Common myeloid progenitor, CD34-positive (primary cell): ENCODE results near the gene CABLES2.
"Not testable (repeated sequence)": the region's sequence is repeated elsewhere in the genome, so short reads cannot be mapped to it uniquely, and the experiment has no call there.

ENCODE experiments used
- CTCF ChIA-PET: fragments of 350-600 bp; sonication (Branson Sonifier 250); formaldehyde crosslinking; loops from one replicate; lab custom pipeline; 2021; ENCODE audit warnings: antibody characterized with exemption; lab: Charles Lee
- POLR2A ChIA-PET: fragments of 350-600 bp; sonication (Branson Sonifier 250); formaldehyde crosslinking; loops from one replicate; lab custom pipeline; 2021; ENCODE audit warnings: antibody characterized with exemption; lab: Charles Lee
- DNase-seq, 3 donors: peaks; one replicate each; pipeline versions ENCODE4 v3.0.0 to v3.0.0-alpha.2; 2013
- H3K27ac ChIP-seq, 2 experiments: 1 replicate in 1 of 2; 2 replicates in 1 of 2; pipeline ENCODE4 v1.7.0; 2013; ENCODE audit warnings: inconsistent platforms in 2 of 2, low read length in 2 of 2, mild to moderate bottlenecking in 2 of 2, low read depth in 1 of 2, moderate library complexity in 1 of 2; ENCODE audit not compliant: severe bottlenecking in 2 of 2, insufficient read depth in 1 of 2, poor library complexity in 1 of 2
- H3K27me3 ChIP-seq, 5 experiments: replicated peaks in 2 of 5; 1 replicate in 3 of 5; 2 replicates in 2 of 5; pipeline versions ENCODE4 v1.6.1 to v1.7.0; 2013; ENCODE audit warnings: low read length in 4 of 5, mild to moderate bottlenecking in 2 of 5, moderate library complexity in 2 of 5, inconsistent platforms in 1 of 5; ENCODE audit not compliant: insufficient read depth in 5 of 5, control insufficient read depth in 4 of 5
- H3K36me3 ChIP-seq, 4 experiments: 1 replicate in 2 of 4; 2 replicates in 2 of 4; pipeline versions ENCODE4 v1.6.1 to v1.7.0; 2013; ENCODE audit warnings: low read length in 3 of 4, control low read depth in 1 of 4, mild to moderate bottlenecking in 1 of 4; ENCODE audit not compliant: control insufficient read depth in 4 of 4, insufficient read depth in 4 of 4
- H3K4me1 ChIP-seq, 4 experiments: 1 replicate in 3 of 4; 2 replicates in 1 of 4; pipeline versions ENCODE4 v1.6.1 to v1.7.1; 2013; ENCODE audit warnings: low read length in 3 of 4, mild to moderate bottlenecking in 3 of 4, control low read depth in 1 of 4, inconsistent platforms in 1 of 4, moderate library complexity in 1 of 4; ENCODE audit not compliant: control insufficient read depth in 4 of 4, insufficient read depth in 4 of 4; ENCODE audit errors: control extremely low read depth in 1 of 4
- H3K4me3 ChIP-seq, 7 experiments: 1 replicate in 4 of 7; 2 replicates in 3 of 7; pipeline versions ENCODE4 v1.5.1 to v1.7.0; 2013; ENCODE audit warnings: mild to moderate bottlenecking in 7 of 7, low read length in 6 of 7, moderate library complexity in 6 of 7, inconsistent platforms in 2 of 7, low read depth in 2 of 7, control low read depth in 1 of 7; ENCODE audit not compliant: insufficient read depth in 4 of 7, control insufficient read depth in 1 of 7; ENCODE audit errors: extremely low read depth in 1 of 7
- H3K9me3 ChIP-seq, 5 experiments: 1 replicate in 4 of 5; 2 replicates in 1 of 5; pipeline versions ENCODE4 v1.6.1 to v1.7.1; 2013; ENCODE audit warnings: low read length in 4 of 5, mild to moderate bottlenecking in 2 of 5, inconsistent platforms in 1 of 5, low read depth in 1 of 5, moderate library complexity in 1 of 5; ENCODE audit not compliant: control insufficient read depth in 4 of 5, insufficient read depth in 2 of 5; ENCODE audit errors: control extremely low read depth in 1 of 5
- WGBS: methylation state at CpG from one replicate; pipeline ENCODE4 v1.1.5; 2013; ENCODE audit not compliant: insufficient coverage; 5-methylcytosine and 5-hydroxymethylcytosine counted together

The CABLES2 gene

GRCh38 chr20:62427172-62428001 is 20.3 kb upstream of the CABLES2 start, which contains the start of gene RBBP8NL:
Gene RBBP8NL (minus strand): TSS chr20:62427539. CDS start chr20:62419647, 7,892 bp downstream.
- peaks cover 0 to 24% (median 2%) of the 10 kb centered on the region in 5 experiments for H3K27me3 ChIP-seq
- POLR2A ChIA-PET = no interaction called here
- 82% methylated on average over 24 of the region's 28 CpGs for WGBS
- no peaks in the 10 kb centered on the region for H3K9me3 ChIP-seq
- no peaks in the 10 kb centered on the region for H3K36me3 ChIP-seq
- no peak for DNase-seq
- H3K4me1 ChIP-seq = peaks cover 0 to 3% (median 0%) of the 10 kb centered on the region in 4 experiments
- H3K27ac ChIP-seq = no peak within 1 kb of the TSS
- no peak within 1 kb of the TSS for H3K4me3 ChIP-seq
- CTCF ChIA-PET = no interaction called here

DNA sequence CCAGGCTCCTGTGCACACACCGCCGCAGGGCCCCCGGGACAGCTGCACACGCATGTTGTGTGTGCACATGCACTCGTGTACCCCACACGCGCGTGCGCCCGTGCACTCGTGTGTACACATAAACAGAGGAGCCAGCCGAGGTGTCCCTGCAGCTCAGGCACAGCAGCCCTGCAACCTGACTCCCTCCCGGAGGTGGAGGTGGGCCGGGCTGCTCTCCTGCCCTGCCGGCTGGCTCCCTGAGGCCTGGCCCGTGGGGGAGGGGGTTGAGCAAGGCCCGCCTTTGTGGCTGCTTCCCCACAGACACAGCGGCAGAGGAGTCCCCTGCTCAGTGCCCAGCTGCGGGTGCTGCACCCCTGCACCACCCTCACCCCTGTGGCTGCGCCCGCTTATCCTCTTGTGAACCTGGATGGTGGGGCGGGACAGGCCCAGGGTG is 19.6 kb upstream of the CABLES2 start:
- no peak for DNase-seq
- WGBS = 71% methylated on average over 18 of the region's 22 CpGs
- Histone ChIP-seq H3K4me3 (no peak overlapping the region), H3K4me1 (peaks cover 0 to 3% (median 0%) of the 10 kb centered on the region in 4 experiments), H3K9me3 (no peaks in the 10 kb centered on the region), H3K27ac (no peak overlapping the region), H3K27me3 (peaks cover 0 to 21% (median 2%) of the 10 kb centered on the region in 5 experiments), H3K36me3 (no peaks in the 10 kb centered on the region)
- POLR2A ChIA-PET = no interaction called here
- CTCF ChIA-PET = no interaction called here

- WGBS = 90% methylated on average over 2 of the region's 4 CpGs
- DNase-seq, H3K36me3 ChIP-seq, H3K9me3 ChIP-seq, CTCF ChIA-PET, POLR2A ChIA-PET, H3K27ac ChIP-seq, H3K4me3 ChIP-seq, H3K4me1 ChIP-seq: not testable (repeated sequence)
- H3K27me3 ChIP-seq = peaks cover 0 to 20% (median 0%) of the 10 kb centered on the region in 5 experiments
These were observed 18.9 kb upstream of the CABLES2 start for GRCh38 chr20:62426059-62426348.

GRCh38 chr20:62425281-62426058 is 18.4 kb upstream of the CABLES2 start:
- ChIA-PET CTCF (no interaction called here), POLR2A (no interaction called here)

DNA sequence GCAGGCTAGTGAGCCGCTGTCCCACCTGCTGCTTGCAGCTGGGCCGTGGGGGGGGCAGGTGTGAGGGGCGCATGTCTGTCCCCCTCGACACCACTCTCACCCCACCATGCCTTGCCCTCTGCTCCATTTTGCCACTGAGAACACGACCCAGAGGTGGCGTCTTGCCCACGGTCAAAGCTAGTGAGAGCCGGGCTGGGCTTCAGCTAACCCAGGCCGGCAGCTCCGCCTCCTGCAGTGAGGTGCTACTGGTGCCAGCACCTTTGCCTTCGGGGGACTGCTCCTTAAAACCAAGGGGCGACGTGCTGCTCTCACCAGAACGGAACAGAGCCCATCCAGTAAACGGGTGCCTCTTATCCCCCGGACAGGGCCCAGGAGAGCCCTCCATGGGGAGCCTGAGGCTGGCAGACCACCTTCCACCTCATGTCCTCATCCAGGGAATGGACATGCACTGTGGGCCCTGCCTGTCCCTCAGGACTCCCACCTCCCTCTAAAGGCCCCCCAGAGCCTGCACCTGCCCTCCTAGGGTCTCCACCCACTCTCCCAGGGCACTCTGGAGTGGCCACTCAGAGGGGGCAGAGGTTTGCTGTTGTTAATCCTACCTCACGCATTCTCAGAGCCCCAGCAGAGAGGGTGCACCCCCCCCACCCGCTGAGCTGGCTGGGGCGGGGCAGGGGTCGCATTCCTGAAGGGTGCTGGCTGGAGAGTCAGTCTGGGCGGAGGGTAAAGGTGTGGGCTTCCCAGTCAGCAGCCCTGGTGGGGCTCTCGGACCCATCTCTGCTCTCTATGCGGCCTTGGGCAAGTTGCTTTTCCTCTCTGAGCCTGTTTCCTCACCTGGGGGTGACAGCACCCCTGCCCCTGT is 17.4 kb upstream of the CABLES2 start:
- peaks cover 0 to 3% (median 0%) of the 10 kb centered on the region in 4 experiments for H3K4me1 ChIP-seq
- H3K4me3 ChIP-seq = no peak overlapping the region
- no peaks in the 10 kb centered on the region for H3K36me3 ChIP-seq
- no peak overlapping the region for H3K27ac ChIP-seq
- POLR2A ChIA-PET = no interaction called here
- WGBS = 71% methylated on average over 19 of the region's 23 CpGs
- no peaks in the 10 kb centered on the region for H3K9me3 ChIP-seq
- no peak for DNase-seq
- CTCF ChIA-PET = no interaction called here
- peaks cover 0 to 20% (median 0%) of the 10 kb centered on the region in 5 experiments for H3K27me3 ChIP-seq

More at GRCh38 chr20:62425281-62426058, 18.4 kb upstream of the CABLES2 start:
- Histone ChIP-seq H3K4me1 (peaks cover 0 to 3% (median 0%) of the 10 kb centered on the region in 4 experiments), H3K36me3 (no peaks in the 10 kb centered on the region), H3K4me3 (no peak overlapping the region), H3K27ac (no peak overlapping the region), H3K9me3 (no peaks in the 10 kb centered on the region), H3K27me3 (peaks cover 0 to 20% (median 0%) of the 10 kb centered on the region in 5 experiments)
- DNase-seq = no peak
- WGBS = 89% methylated on average over 21 of the region's 21 CpGs

DNA sequence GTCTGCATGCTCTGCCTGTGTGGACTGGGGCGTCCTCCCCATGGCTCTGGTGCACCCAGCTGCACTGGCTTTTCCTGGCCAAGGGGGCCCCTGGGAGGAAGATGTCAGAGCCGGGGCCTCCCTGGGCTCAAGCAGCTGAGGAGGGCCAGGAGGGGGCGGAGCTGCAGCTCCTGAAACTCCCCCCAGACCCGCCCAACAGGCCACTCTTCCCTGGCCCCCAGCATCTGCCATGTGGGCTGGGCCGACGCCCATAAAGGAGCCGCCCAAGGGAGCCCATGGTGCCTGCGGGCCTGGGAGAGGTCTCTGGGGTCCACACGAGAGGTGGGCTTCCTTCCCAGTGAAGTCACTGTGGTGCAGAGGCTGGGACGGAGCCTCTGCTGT is 16.2 kb upstream of the CABLES2 start:
- DNase-seq = no peak
- 42% methylated on average over 7 of the region's 10 CpGs for WGBS
- POLR2A ChIA-PET = interaction anchor here (0.6 kb wide), 2 partner anchors 39 to 294 kb away, joined by 3 to 12 read pairs; no protein-coding TSS in a partner anchor
- H3K27me3 ChIP-seq = peaks cover 0 to 20% (median 0%) of the 10 kb centered on the region in 5 experiments
- no peaks in the 10 kb centered on the region for H3K36me3 ChIP-seq
- CTCF ChIA-PET = no interaction called here
- H3K27ac ChIP-seq = no peak overlapping the region
- no peaks in the 10 kb centered on the region for H3K9me3 ChIP-seq
- H3K4me1 ChIP-seq = no peaks in the 10 kb centered on the region
- no peak overlapping the region for H3K4me3 ChIP-seq
